GM12801 (cell line): ENCODE results near the gene ITSN2.

ENCODE experiments used
- CTCF ChIP-seq: IDR thresholded peaks from one replicate; pipeline ENCODE4 v1.5.1; 2011; ENCODE audit warnings: control low read depth; ENCODE audit not compliant: insufficient read length; ENCODE audit errors: extremely low read depth

Gene ITSN2

GRCh38 chr2:24360050-24360962, at the start of gene ITSN2:
Gene ITSN2 (minus strand): TSS chr2:24360536. CDS start chr2:24328082, 32,454 bp downstream.
- no peak for TF ChIP-seq CTCF

GRCh38 chr2:24409171-24409570, 48.8 kb upstream of the ITSN2 start:
- no peak for TF ChIP-seq CTCF

- no peak for TF ChIP-seq CTCF
Measured at GRCh38 chr2:24404491-24404921, 44.2 kb upstream of the ITSN2 start.

- TF ChIP-seq CTCF: no peak
Measured at GRCh38 chr2:24403832-24404212, 43.5 kb upstream of the ITSN2 start.

GRCh38 chr2:24403168-24403831, 43.0 kb upstream of the ITSN2 start:
- TF ChIP-seq CTCF: no peak

GRCh38 chr2:24402242-24403097, 42.1 kb upstream of the ITSN2 start:
- TF ChIP-seq CTCF: no peak
